ENCODE measurements around the gene GPC3.

The GPC3 gene

GRCh38 chrX:133837091-133837490 is 148.3 kb downstream of the GPC3 start:
- DNase-seq, result no peak

DNA sequence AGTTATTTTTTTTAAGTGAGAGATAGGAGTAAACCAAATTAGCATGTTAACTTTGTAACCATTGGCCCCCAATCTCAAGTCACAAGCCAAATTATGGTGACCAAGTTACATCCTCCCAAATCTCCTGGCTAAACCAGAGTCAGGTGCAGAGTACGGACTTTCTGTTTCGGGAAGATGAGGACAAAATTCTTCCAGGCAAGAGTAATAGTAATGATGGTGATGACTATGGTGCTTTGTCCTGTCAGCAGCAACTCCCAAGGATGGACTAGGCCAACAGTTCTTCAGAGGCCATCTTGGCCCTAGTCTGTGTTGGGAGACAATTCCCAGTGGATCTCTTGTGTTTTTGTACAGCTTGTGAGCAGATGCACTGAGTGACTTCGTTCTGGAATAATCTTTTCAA is 148.8 kb downstream of the GPC3 start:
- no peak for DNase-seq

DNA sequence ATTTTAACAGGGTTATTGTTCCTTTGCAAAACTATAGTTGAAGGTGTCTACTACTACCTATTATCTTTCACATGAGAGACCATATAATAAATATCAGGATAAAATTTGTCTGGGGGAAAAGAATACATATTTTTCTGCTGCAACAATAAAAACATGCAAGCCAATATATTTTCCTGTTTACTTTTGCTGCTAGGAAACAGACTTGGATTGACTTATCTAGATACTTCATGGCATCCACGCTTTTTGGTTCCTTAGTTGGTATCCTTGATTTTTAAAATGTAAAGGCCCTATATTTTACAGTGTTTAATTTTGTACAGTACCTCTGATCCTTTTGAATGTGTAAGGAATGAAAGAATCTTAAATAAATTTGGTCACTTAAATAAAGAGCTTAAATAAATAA is 150.6 kb downstream of the GPC3 start:
- DNase-seq, result no peak

DNA sequence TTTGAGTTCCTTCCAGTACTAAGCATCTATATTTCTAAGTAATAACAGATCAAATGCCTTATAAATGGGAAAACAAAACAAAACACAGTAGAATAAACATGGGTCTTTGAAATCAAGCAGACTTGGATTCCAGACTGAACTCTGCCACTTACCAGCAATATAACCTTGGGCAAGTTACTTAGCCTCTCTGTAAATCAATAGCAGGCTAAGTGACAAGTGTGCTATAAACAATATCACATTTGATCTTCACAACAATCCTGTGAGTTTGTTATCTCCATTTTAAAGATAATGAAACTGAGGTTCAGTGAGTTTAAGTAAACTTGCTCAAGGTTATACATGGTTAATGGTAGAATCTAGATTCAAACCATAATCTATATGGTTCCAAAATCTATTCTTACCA is 165.8 kb downstream of the GPC3 start:
- no peak for DNase-seq

GRCh38 chrX:133818019-133818418 is 167.4 kb downstream of the GPC3 start:
- DNase-seq, result no peak

GRCh38 chrX:133815496-133815895 is 169.9 kb downstream of the GPC3 start:
- DNase-seq, result no peak

- no peak for DNase-seq
Observed at GRCh38 chrX:133813971-133814370, 171.4 kb downstream of the GPC3 start.

DNA sequence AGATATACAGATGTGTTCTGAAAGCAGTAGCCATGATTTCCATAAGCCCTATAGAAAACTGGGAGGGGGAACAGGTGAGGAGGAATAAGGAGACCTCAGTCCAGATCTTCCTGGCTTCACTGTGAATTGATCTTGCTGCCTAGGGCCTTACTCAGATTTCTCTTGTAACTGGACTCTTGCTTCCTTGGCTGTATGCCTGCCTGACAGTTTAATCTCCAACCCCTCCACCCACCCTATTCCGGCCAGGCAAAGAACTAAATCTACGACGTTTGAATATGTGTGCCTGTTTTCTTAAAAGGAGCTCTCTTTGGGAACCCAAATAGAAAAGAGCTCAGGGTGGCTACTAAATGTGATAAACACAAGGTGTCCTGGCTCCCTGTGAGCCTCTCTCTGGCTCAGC is 173.0 kb downstream of the GPC3 start:
- no peak for DNase-seq

- DNase-seq, result no peak
Observed at GRCh38 chrX:133810925-133811324, 174.5 kb downstream of the GPC3 start.

GRCh38 chrX:133804072-133804471 is 181.3 kb downstream of the GPC3 start:
- no peak for DNase-seq

DNA sequence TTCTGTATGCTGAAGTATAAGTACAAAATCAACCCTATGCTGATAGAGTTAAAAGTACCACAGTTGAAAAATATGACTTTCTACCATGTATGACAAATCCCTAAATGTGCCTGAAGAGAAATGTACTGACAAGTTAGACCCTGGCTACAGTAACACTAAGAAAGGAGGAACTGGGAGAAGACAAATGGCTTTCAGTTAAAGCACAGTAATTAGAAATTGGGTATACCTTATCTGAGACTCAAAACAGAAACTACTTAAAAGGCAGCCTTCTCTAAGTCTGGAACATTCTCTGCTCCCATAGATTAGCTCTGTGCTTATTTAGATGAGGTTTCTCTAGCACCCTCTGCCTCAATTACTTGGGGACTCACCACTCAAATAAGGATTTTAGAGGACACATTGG is 189.1 kb downstream of the GPC3 start:
- no peak for DNase-seq

DNA sequence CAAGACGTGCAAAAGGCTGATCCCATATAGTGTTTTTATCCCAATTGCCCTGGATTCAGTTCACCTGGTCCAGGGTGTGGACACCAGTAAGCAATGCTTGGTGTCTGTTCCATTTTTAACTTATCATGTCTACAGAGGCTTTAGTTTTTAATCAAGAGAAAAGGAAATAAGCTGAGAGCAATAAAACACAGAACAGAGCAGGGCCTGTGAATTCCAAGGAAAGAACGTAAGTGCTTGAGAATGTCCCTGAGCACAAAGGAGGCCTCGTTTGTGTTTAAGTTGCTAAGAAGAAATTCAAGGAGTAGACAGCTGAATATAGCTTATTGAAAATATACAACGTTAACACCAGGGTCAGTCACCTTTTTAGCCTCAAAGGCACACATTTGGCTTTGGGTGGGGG is 191.3 kb downstream of the GPC3 start:
- no peak for DNase-seq

- no peak for DNase-seq
Observed at GRCh38 chrX:133793626-133794025, 191.8 kb downstream of the GPC3 start.

DNA sequence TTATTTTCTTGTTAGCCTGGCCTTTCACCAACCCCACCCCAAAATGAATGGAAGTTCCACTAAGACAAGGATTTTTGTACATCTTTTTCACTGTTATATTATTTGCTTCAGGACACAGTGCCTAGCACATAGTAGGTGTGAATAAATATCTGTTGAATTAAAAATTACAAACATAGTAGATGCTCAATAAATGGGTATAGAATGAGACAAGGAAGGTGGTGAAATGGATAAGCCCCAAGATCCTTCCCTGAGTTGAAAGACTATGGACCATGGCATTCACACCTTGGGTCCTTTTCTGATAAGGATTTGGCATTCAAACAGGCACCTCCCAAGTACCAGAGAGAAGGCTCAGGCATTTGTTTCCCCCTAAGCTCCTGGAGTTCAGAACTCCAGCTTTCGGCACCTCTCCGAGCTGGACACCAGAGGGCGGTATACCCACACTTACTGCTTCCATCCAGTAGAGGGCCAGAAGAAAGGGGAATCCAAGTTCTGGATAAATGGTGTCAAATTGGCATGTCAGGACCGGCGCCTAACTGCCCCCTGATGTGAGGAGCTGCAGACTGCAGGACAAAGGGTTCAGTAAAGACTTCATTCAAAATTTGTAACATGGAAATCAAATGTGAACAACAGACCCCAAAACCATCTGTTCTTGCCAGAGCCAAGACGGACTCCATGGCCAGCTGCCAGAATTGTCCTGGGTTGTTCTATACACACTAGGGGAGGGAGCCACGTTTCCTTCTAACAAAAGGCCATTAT is 193.0 kb downstream of the GPC3 start:
- peak in 4 of 5 experiments; percentile 3 to 50 (median 28) for DNase-seq

DNA sequence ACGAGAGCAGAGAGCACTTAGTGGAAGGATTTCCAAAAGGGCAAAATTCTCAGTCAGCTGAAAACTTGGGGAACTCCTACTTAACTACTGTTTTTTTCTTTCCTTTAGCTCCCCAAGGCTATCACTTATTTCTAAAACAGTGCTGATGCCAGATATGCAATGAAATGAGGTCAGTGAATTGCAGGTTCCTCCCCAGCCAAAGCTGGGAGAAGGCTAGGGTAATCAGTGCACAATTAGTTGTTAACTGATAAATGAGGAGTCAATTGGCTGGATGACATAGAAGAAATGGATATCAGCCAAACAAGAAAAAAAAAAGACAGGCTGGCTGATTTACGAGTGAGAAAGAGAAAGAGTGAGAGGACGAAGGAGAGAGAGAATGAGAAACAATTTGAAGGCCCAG is 195.6 kb downstream of the GPC3 start:
- no peak for DNase-seq

- DNase-seq, result no peak
Observed at GRCh38 chrX:133786382-133786781, 199.0 kb downstream of the GPC3 start.

GRCh38 chrX:133783274-133783673 is 202.1 kb downstream of the GPC3 start:
- DNase-seq, result no peak

DNA sequence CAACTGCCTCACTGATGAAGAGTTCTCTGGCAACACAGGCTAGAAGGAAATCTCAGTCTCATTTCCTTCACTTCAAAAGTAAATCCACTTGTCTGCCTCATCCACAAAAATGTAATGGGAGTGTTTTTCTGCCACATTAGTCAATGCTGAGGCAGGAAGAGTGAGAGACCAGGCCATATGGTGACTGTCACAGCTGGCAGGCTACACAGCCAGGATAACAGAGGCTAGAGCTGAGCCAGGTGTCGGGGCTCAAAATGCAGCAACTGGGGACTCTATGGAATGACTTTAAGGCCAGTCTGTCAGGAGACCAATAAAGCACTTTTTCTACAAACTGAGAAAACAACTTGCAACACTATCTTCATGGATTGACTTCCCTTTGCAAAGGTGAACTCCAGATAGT is 204.2 kb downstream of the GPC3 start:
- DNase-seq, result no peak

DNA sequence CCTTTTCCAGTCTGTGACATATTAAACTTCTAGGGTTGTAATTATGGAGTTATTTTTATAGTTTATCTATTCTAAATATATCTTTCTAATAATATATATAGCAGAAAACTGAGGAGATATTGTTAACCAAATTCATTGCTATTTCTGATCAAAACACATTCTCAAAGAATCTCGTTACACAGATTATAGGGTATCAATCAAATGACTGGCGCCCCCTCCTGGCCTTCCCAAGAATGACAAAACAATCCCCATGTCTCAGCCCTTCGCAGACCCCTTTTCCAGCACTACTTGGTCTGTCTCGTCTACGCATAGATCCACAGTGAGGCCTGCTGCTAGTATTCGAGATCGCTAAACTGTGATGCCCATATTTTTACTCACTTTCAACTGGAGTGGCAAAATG is 209.3 kb downstream of the GPC3 start:
- DNase-seq, result peak in 4 of 5 experiments; percentile 1 to 7 (median 4)

- DNase-seq, result no peak
Observed at GRCh38 chrX:133774807-133775206, 210.6 kb downstream of the GPC3 start.

DNA sequence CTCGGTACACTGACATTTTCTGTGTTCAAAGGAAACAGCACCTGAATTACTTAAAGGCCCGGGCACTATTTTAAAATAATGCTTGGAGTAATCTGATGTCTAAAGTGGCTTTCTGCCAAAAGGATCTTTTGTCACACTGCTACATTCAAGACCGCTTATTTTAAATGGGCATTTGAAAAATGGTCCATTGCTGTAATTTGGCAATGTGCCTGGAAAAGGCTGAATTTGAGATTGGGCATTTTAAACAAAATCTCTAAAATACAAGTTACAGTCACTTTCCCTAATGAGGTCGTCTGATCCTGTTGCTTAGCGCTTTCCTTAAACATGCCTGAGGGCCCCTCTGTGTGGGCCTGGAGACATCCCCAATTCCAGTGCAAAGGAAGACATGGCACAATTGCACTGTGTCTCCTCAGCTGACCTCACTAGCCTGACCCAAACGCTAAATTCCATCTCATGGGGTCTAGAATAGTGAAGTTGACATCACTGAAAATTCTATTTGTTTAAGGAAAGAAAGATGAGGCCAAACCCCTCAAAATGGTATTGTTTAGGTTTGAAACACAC is 214.2 kb downstream of the GPC3 start:
- no peak for DNase-seq

- DNase-seq, result peak in 1 of 5 experiments; percentile 11
Observed at GRCh38 chrX:133762976-133763548, 222.3 kb downstream of the GPC3 start.

- no peak for DNase-seq
Observed at GRCh38 chrX:133754657-133755056, 230.7 kb downstream of the GPC3 start.

DNA sequence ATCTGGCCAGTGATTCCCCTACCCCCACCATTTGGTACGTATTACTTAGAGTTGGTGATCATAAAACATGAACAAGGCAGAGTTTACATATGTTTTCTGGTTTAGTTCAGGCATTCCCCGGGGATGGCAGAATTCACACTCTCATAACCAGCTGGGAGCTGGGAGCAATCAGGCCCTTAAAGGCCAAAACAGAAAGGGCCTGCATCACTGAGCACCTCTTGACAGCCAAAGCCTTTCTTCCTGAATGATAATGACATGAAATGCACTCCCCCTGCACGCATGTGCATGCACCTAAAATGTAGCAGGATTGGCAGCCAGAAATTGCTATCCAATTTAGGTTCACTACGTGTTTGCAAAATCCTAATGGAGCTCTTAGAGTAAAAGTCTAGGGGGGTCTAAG is 235.4 kb downstream of the GPC3 start:
- no peak for DNase-seq
